Gastrocnemius medialis (tissue), 4 donors: ENCODE data around the gene RWDD1. TPM values are rescaled to one million over a fixed set of nuclear protein-coding genes. Genes with fewer than 3 reads are reported as not detected.

Experiments used
- ATAC-seq, 2 donors: fragments of 150-250 bp; one replicate each; pipeline ENCODE4 v1.9.1; 2016
- DNase-seq, 2 donors: peaks; one replicate each; pipeline ENCODE4 v3.0.0-alpha.2; 2019
- H3K27ac ChIP-seq, 4 donors: fragments of 200-600 bp; sonication (generic); 1 replicate in 1 of 4; 2 replicates in 3 of 4; pipeline ENCODE4 v1.5.1; 2016 to 2018; ENCODE audit warnings: mild to moderate bottlenecking in 2 of 4, moderate library complexity in 1 of 4
- H3K27me3 ChIP-seq, 3 donors: fragments of 200-600 bp; sonication (generic) in 2 of 3; 1 replicate in 1 of 3; 2 replicates in 2 of 3; pipeline versions ENCODE4 v1.5.1 to v1.6.0; 2016 to 2019; ENCODE audit warnings: mild to moderate bottlenecking in 1 of 3, moderate library complexity in 1 of 3
- H3K36me3 ChIP-seq, 2 donors: fragments of 200-600 bp; sonication (generic) in 1 of 2; one replicate each; pipeline ENCODE4 v1.5.1; 2017 to 2018
- H3K4me1 ChIP-seq, 2 donors: fragments of 200-600 bp; sonication (generic) in 1 of 2; one replicate each; pipeline ENCODE4 v1.5.1; 2016 to 2017; ENCODE audit warnings: mild to moderate bottlenecking in 2 of 2
- H3K4me3 ChIP-seq, 4 donors: fragments of 200-600 bp; sonication (generic) in 3 of 4; 1 replicate in 1 of 4; 2 replicates in 3 of 4; pipeline ENCODE4 v1.5.1; 2016 to 2019; ENCODE audit warnings: mild to moderate bottlenecking in 2 of 4
- H3K9me3 ChIP-seq, 3 donors: fragments of 200-600 bp; sonication (generic) in 2 of 3; 1 replicate in 1 of 3; 2 replicates in 2 of 3; pipeline ENCODE4 v1.5.1; 2016 to 2019
- CTCF ChIP-seq, 5 experiments: fragments of 450-650 bp in 3 of 5; fragments of 200-600 bp in 2 of 5; sonication (generic) in 2 of 5; IDR thresholded peaks in 4 of 5; conservative IDR thresholded peaks in 1 of 5; 1 replicate in 4 of 5; 2 replicates in 1 of 5; pipeline ENCODE4 v1.5.1; 2016 to 2019; ENCODE audit warnings: antibody characterized with exemption in 5 of 5, mild to moderate bottlenecking in 3 of 5, moderate library complexity in 3 of 5
- POLR2A ChIP-seq, 2 donors: fragments of 450-650 bp; IDR thresholded peaks; one replicate each; pipeline ENCODE4 v1.6.1; 2017; ENCODE audit warnings: antibody characterized with exemption in 2 of 2, mild to moderate bottlenecking in 2 of 2, moderate library complexity in 2 of 2
- in situ Hi-C, 4 donors: fragments of 200-750 bp; cut with MboI; loops; one replicate each; pipeline versions ENCODE4 v1.15.0 to v1.8.0; 2017; ENCODE audit warnings: low sequenced_read_pairs in 4 of 4
- intact Hi-C: fragments of 100-400 bp; cut with DNase I; formaldehyde crosslinking; loops from one replicate; pipeline ENCODE4 v1.15.1; 2023; ENCODE audit warnings: low total_unique reads
- total RNA-seq, 4 donors: library from RNA; depleted of rRNA; stranded (reverse); fragments of >200 nt; gene quantifications; one replicate each; pipeline versions ENCODE4 v1.1.0 to v1.2.3, GENCODE V29; 2016

Gene RWDD1
- total RNA-seq, 4 donors from 2014 or later = 42.1 to 63.8 (median 51.2) TPM

GRCh38 chr6:116629563-116629981 is 58.3 kb downstream of the RWDD1 start:
- ATAC-seq (no peak), DNase-seq (no peak)
- H3K9me3 ChIP-seq = no peaks in the 10 kb centered on the region
- peaks cover 0 to 7% of the 10 kb centered on the region in 2 donors for H3K36me3 ChIP-seq
- no peak overlapping the region for H3K4me3 ChIP-seq
- no peak overlapping the region for H3K27ac ChIP-seq
- intact Hi-C loops (no loop called here), in situ Hi-C loops (no loop called here)
- H3K4me1 ChIP-seq = no peaks in the 10 kb centered on the region
- no peak for TF ChIP-seq CTCF (IDR thresholded peaks at IDR 0.05 in 4 of 5, conservative IDR thresholded peaks at IDR 0.05 in 1 of 5)
- TF ChIP-seq POLR2A (IDR thresholded peaks at IDR 0.05) = no peak
- no peaks in the 10 kb centered on the region for H3K27me3 ChIP-seq

GRCh38 chr6:116631379-116631990 is 60.2 kb downstream of the RWDD1 start:
- no peaks in the 10 kb centered on the region for H3K27me3 ChIP-seq
- no peak overlapping the region for H3K4me3 ChIP-seq
- TF ChIP-seq CTCF (IDR thresholded peaks at IDR 0.05 in 4 of 5, conservative IDR thresholded peaks at IDR 0.05 in 1 of 5) = no peak
- no peak for TF ChIP-seq POLR2A (IDR thresholded peaks at IDR 0.05)
- H3K9me3 ChIP-seq = no peaks in the 10 kb centered on the region
- intact Hi-C loops (no loop called here), in situ Hi-C loops (no loop called here)
- no peaks in the 10 kb centered on the region for H3K4me1 ChIP-seq
- H3K27ac ChIP-seq = no peak overlapping the region
- ATAC-seq (no peak), DNase-seq (no peak)
- H3K36me3 ChIP-seq = peaks cover 0 to 7% of the 10 kb centered on the region in 2 donors

- Histone ChIP-seq H3K4me3 (no peak overlapping the region), H3K27me3 (no peaks in the 10 kb centered on the region), H3K4me1 (no peaks in the 10 kb centered on the region), H3K27ac (no peak overlapping the region), H3K9me3 (no peaks in the 10 kb centered on the region), H3K36me3 (peaks cover 0 to 7% of the 10 kb centered on the region in 2 donors)
- DNase-seq (no peak), ATAC-seq (no peak)
- in situ Hi-C loops = no loop called here
- TF ChIP-seq POLR2A (IDR thresholded peaks at IDR 0.05) = no peak
- TF ChIP-seq CTCF (IDR thresholded peaks at IDR 0.05 in 4 of 5, conservative IDR thresholded peaks at IDR 0.05 in 1 of 5) = no peak
- intact Hi-C loops = no loop called here
These were observed 62.4 kb downstream of the RWDD1 start for GRCh38 chr6:116633685-116634084.

Other genes with a start within 250 kb of the RWDD1 start
- 10 to 100 TPM in 3 of 4 donors, 1 to 10 TPM in 1; 9.6 to 14.8 (median 11.8) TPM for gene DSE, start 200.6 kb upstream of the RWDD1 start, total RNA-seq
- 1 to 10 TPM in 1 of 4 donors, under 1 TPM in 3; 0.63 to 2.3 (median 0.86) TPM for gene CALHM6, start 110.1 kb upstream of the RWDD1 start, total RNA-seq
- gene CALHM5, start 59.9 kb upstream of the RWDD1 start, total RNA-seq = 1 to 10 TPM in 1 of 4 donors, under 1 TPM in 3; 0.56 to 1.5 (median 0.82) TPM
- gene TRAPPC3L, start 25.8 kb upstream of the RWDD1 start, total RNA-seq = not detected
- not detected for gene CALHM4, start 17.8 kb upstream of the RWDD1 start, total RNA-seq
- gene RSPH4A, start 45.0 kb downstream of the RWDD1 start, total RNA-seq = 1 to 10 TPM in 1 of 4 donors, under 1 TPM in 2, not detected in 1; 0.16 to 2.8 (median 0.56) TPM
- gene ZUP1, start 97.3 kb downstream of the RWDD1 start, total RNA-seq = 1 to 10 TPM; 2.8 to 3.8 (median 3.3) TPM
- 10 to 100 TPM in 3 of 4 donors, 1 to 10 TPM in 1; 7.2 to 14.8 (median 12.9) TPM for gene KPNA5, start 109.7 kb downstream of the RWDD1 start, total RNA-seq
- gene FAM162B, start 194.2 kb downstream of the RWDD1 start, total RNA-seq = 1 to 10 TPM; 1.8 to 8.2 (median 3.6) TPM